Fibroblast of skin of right biceps (primary cell): Measurements from ENCODE around the gene HJV.

ENCODE experiments used
- DNase-seq: peaks from one replicate; pipeline ENCODE4 v3.0.0-alpha.2; 2013

HJV gene

DNA sequence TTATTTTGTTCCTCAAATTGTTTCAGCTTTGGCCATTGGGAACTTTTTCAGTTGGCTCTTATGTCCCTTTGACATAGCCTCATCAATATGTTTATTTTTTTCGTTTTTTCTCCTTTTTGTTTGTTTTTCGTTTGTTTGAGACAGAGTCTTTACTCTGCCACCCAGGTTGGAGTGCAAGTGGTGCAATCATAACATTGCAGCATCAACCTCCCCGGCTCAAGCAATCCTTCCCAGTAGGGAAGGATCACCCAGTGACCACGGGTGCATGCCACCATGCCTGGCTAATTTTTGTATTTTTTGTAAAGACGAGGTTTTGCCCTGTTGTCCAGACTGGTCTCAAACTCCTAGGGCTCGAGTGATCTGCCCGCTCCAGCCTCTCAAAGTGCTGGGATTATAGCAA, 49.0 kb downstream of the HJV start:
- DNase-seq, result no peak
